ENCODE data around the gene ICA1L.
"Not testable (repeated sequence)": the region's sequence is repeated elsewhere in the genome, so short reads cannot be mapped to it uniquely, and the experiment has no call there.

Gene ICA1L

DNA sequence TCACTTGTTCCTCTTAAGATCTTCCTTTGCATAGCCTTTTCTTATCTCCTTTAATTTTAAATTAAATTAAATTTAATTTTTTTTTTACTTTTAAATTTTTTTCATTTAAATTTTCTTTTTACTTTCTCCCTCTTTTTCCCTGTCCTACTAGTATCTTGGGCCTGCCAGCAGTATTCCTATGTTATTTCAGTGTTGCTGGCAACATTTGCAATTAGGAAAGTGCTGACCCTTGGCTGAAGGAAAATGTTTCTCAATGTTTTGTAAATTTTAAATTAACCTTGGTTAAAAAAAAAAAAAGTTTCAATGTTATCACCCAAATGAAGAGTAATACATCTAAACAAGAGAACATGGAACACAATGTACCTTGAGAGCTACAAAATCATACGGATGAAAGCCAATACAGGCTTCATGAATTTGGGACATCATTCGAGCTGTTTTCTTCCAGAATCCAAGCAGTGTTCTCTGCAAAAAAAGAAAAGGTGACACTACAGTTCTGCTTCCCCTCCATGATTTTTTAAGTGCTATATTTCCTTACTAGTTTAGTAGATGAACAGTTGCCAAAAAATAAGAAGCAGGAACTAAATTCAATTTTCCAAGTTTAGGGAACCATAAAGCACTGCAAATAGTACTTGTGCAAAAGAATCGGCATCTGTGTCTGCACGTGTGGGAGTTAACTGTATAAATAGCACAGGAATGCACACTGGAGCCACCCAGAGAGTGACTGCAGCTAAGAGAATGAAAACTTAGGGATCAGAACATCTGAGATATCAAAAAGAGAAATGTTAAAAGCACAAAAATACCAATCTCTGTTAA, 55.8 kb downstream of the ICA1L start:
- no peaks in the 10 kb centered on the region for H3K36me3 ChIP-seq (ENCODE audit: control insufficient read depth, insufficient read depth, low read length)
- H3K9me3 ChIP-seq (ENCODE audit: control insufficient read depth, low read length): peaks cover 4% of the 10 kb centered on the region
- H3K4me1 ChIP-seq (ENCODE audit: control insufficient read depth, insufficient read depth, low read length, poor library complexity, severe bottlenecking): no peaks in the 10 kb centered on the region
- WGBS, 2 experiments (ENCODE audit: insufficient coverage in 2 of 2): 71 to 87% methylated on average over 3 to 4 of the region's 4 CpGs
- no peak overlapping the region for H3K4me3 ChIP-seq (ENCODE audit: extremely low read depth, insufficient read depth, low read length, poor library complexity, severe bottlenecking)
- no peak overlapping the region for H3K27ac ChIP-seq (ENCODE audit: low read depth, low read length, severe bottlenecking)

DNA sequence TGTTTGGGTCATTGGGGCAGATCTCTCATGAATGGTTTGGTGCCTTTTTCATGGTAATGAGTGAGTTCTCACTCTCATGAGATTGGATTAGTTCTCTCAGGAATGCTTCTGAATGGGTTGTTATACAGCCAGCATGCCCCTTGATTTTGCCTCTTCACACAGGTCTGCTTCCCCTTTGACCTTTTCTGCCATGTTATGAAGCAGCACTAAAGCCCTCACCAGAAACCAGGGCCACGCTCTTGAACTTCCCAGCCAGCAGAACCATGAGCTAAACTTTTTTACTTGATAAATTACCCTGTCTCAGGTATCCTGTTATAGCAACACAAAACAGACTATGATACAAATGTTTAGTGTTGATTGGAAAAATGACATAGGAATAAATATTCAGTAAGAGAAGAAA, 57.3 kb downstream of the ICA1L start:
- Histone ChIP-seq H3K9me3 (ENCODE audit: control insufficient read depth, low read length) (peaks cover 6% of the 10 kb centered on the region), H3K4me1 (ENCODE audit: control insufficient read depth, insufficient read depth, low read length, poor library complexity, severe bottlenecking) (no peaks in the 10 kb centered on the region), H3K27ac (ENCODE audit: low read depth, low read length, severe bottlenecking) (no peak overlapping the region), H3K4me3 (ENCODE audit: extremely low read depth, insufficient read depth, low read length, poor library complexity, severe bottlenecking) (no peak overlapping the region), H3K36me3 (ENCODE audit: control insufficient read depth, insufficient read depth, low read length) (no peaks in the 10 kb centered on the region)
- WGBS, 2 experiments (ENCODE audit: insufficient coverage in 2 of 2): no CpG with 5 or more reads among the region's 1 CpG

DNA sequence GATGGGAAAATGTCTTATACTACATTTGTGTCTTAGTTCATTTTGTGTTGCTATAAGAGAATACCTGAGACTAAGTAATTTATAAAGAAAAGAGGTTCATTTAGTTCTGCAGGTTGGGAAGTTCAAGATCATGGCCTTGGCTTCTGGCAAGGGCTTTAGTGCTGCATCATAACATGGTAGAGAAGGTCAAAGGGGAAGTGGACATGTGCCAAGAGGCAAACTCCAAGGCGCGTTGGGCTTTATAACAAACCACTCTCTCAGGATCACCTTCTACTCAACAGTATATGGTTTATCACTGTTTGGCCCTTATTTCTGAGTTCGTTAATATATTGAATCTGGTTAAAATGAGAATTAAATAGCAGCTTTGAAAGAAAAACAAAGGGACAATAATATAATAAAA, 58.2 kb downstream of the ICA1L start:
- no CpG with 5 or more reads among the region's 3 CpGs for WGBS, 2 experiments (ENCODE audit: insufficient coverage in 2 of 2)
- no peak overlapping the region for H3K27ac ChIP-seq (ENCODE audit: low read depth, low read length, severe bottlenecking)
- no peaks in the 10 kb centered on the region for H3K36me3 ChIP-seq (ENCODE audit: control insufficient read depth, insufficient read depth, low read length)
- peaks cover 6% of the 10 kb centered on the region for H3K9me3 ChIP-seq (ENCODE audit: control insufficient read depth, low read length)
- no peaks in the 10 kb centered on the region for H3K4me1 ChIP-seq (ENCODE audit: control insufficient read depth, insufficient read depth, low read length, poor library complexity, severe bottlenecking)
- no peak overlapping the region for H3K4me3 ChIP-seq (ENCODE audit: extremely low read depth, insufficient read depth, low read length, poor library complexity, severe bottlenecking)

DNA sequence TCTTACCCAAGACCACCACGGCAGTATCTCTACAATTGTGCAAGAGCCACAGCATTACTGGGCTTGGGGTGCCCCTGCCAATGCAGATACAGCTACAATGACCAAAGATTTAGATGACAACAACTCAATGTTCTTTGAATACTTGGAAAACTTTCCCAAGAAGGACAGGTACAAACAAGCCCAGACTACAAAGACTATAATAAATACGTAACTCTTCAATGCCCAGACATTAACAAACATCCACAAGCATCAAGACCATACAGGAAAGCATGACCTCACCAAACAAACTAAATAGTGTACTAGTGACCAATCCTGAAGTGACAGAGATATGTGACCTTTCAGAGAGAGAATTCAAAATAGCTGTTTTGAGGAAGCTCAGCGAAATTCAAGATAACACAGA, 62.8 kb downstream of the ICA1L start:
- WGBS, 2 experiments (ENCODE audit: insufficient coverage in 2 of 2): 82 to 85% methylated on average over 2 of the region's 3 CpGs
- H3K9me3 ChIP-seq (ENCODE audit: control insufficient read depth, low read length): peaks cover 6% of the 10 kb centered on the region
- H3K36me3 ChIP-seq (ENCODE audit: control insufficient read depth, insufficient read depth, low read length): no peaks in the 10 kb centered on the region
- H3K4me3 ChIP-seq (ENCODE audit: extremely low read depth, insufficient read depth, low read length, poor library complexity, severe bottlenecking): no peak overlapping the region
- H3K4me1 ChIP-seq (ENCODE audit: control insufficient read depth, insufficient read depth, low read length, poor library complexity, severe bottlenecking): no peaks in the 10 kb centered on the region
- no peak overlapping the region for H3K27ac ChIP-seq (ENCODE audit: low read depth, low read length, severe bottlenecking)

DNA sequence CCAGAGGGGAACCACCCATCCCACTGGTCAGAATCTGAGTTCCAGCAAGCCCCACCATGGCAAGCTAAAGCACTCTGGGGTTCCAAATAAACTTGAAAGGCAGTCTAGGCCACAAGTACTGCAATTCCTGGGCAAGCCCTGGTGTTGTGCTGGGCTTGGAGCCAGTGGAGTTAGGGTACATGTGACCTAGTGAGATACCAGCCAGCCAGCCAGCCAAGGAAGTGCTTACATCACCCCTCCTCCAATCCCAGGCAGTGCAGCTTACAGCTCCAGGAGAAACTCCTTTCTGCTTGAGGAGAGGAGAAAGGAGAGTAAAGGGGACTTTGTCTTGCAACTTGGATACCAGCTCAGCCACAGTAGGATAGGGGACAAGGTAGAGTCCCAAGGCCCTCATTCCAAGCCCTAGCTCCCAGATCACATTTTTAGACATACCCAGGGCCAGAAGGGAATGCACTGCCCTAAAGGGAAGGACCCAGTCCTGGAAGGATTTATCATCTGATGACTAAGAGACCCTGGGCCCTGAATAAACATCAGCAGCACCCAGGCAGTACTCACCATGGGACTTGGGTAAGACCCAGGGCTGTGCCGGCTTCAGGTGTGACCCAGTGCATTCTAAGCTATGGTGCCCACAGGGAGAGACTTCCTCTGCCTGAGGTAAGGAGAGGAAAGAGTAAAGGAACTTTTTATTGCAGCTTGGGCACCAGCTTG, 64.0 kb downstream of the ICA1L start:
- H3K4me3 ChIP-seq (ENCODE audit: extremely low read depth, insufficient read depth, low read length, poor library complexity, severe bottlenecking); H3K27ac ChIP-seq (ENCODE audit: low read depth, low read length, severe bottlenecking); H3K4me1 ChIP-seq (ENCODE audit: control insufficient read depth, insufficient read depth, low read length, poor library complexity, severe bottlenecking); H3K9me3 ChIP-seq (ENCODE audit: control insufficient read depth, low read length); H3K36me3 ChIP-seq (ENCODE audit: control insufficient read depth, insufficient read depth, low read length): not testable (repeated sequence)
- WGBS, 2 experiments (ENCODE audit: insufficient coverage in 2 of 2): 87 to 90% methylated on average over 1 of the region's 1 CpG

DNA sequence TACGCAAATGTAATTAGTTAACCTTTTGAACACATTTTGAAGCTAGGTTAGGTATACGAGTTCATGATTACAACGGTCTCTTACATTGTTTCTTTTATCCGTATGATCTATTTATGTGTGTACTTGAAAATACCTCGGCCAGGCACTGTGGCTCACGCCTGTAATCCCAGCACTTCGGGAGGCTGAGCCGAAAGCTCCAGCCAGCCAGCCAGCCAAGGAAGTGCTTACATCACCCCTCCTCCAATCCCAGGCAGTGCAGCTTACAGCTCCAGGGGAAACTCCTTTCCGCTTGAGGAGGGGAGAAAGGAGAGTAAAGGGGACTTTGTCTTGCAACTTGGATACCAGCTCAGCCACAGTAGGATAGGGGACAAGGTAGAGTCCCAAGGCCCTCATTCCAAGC, 65.7 kb downstream of the ICA1L start:
- not testable (repeated sequence) for H3K4me3 ChIP-seq (ENCODE audit: extremely low read depth, insufficient read depth, low read length, poor library complexity, severe bottlenecking); H3K4me1 ChIP-seq (ENCODE audit: control insufficient read depth, insufficient read depth, low read length, poor library complexity, severe bottlenecking); H3K27ac ChIP-seq (ENCODE audit: low read depth, low read length, severe bottlenecking); H3K36me3 ChIP-seq (ENCODE audit: control insufficient read depth, insufficient read depth, low read length); H3K9me3 ChIP-seq (ENCODE audit: control insufficient read depth, low read length)
- WGBS, 2 experiments (ENCODE audit: insufficient coverage in 2 of 2): 40 to 52% methylated on average over 5 of the region's 9 CpGs

DNA sequence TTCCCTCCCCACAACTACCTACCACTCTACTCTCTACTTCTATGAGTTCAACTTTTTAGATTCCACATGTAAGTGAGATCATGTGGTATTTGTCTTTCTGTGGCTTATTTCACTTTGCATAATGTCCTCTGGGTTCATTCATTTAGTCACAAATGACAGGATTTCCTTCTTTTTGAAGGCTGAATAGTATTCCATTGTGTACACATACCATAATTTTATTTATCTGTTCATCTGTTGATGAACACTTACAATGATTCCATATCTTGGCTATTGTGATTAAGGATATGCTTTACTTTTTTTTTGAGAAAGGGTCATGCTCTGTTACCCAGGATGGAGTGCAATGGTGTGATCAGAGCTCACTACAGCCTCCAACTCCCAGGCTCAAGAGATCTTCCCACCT, 73.6 kb downstream of the ICA1L start:
- no peaks in the 10 kb centered on the region for H3K4me1 ChIP-seq (ENCODE audit: control insufficient read depth, insufficient read depth, low read length, poor library complexity, severe bottlenecking)
- H3K36me3 ChIP-seq (ENCODE audit: control insufficient read depth, insufficient read depth, low read length): no peaks in the 10 kb centered on the region
- no peak overlapping the region for H3K4me3 ChIP-seq (ENCODE audit: extremely low read depth, insufficient read depth, low read length, poor library complexity, severe bottlenecking)
- no peak overlapping the region for H3K27ac ChIP-seq (ENCODE audit: low read depth, low read length, severe bottlenecking)
- no peaks in the 10 kb centered on the region for H3K9me3 ChIP-seq (ENCODE audit: control insufficient read depth, low read length)

DNA sequence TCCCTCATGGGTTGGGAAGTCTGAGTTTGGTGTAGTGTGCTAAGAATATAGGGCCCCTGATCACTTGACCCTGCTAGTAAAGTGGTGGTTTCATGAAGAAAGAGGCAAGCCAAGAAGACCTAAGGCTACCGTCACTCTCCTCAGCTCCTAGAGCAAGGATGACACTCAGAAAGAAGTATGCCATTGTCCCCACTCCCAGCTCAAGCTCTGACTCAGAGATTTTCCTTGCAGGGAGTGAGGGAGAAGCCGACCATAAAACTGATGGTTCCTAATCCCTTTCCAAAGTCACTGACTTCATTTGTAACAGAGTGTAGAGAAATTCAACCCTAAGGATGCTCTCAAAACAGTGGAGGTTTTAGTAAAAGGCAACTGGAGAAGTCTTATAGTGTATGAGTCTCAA, 80.9 kb downstream of the ICA1L start:
- H3K36me3 ChIP-seq (ENCODE audit: control insufficient read depth, insufficient read depth, low read length): no peaks in the 10 kb centered on the region
- no peak overlapping the region for H3K27ac ChIP-seq (ENCODE audit: low read depth, low read length, severe bottlenecking)
- H3K4me3 ChIP-seq (ENCODE audit: extremely low read depth, insufficient read depth, low read length, poor library complexity, severe bottlenecking): no peak overlapping the region
- WGBS, 2 experiments (ENCODE audit: insufficient coverage in 2 of 2): 60 to 80% methylated on average over 1 of the region's 2 CpGs
- H3K4me1 ChIP-seq (ENCODE audit: control insufficient read depth, insufficient read depth, low read length, poor library complexity, severe bottlenecking): no peaks in the 10 kb centered on the region
- no peaks in the 10 kb centered on the region for H3K9me3 ChIP-seq (ENCODE audit: control insufficient read depth, low read length)

DNA sequence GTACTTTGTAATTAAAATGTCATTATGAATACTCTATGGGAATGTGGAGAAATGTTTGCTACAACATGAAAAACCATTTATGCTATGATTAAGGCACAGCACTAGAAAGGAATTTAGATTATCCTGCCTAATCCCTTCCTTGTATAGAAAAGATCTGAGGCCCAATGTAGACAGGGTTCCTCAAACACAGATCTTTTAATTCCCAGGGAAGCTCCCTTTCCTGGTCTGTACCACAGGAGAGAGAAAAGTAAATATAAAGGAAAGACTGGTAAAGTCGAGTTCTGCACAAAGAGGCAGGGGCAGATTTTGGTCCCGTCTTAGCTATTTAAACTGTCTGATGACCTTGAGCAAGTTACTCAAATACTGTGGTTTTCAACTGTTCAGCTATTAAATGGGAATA, 84.7 kb downstream of the ICA1L start:
- Histone ChIP-seq H3K9me3 (ENCODE audit: control insufficient read depth, low read length) (no peaks in the 10 kb centered on the region), H3K4me3 (ENCODE audit: extremely low read depth, insufficient read depth, low read length, poor library complexity, severe bottlenecking) (no peak overlapping the region), H3K27ac (ENCODE audit: low read depth, low read length, severe bottlenecking) (no peak overlapping the region), H3K4me1 (ENCODE audit: control insufficient read depth, insufficient read depth, low read length, poor library complexity, severe bottlenecking) (no peaks in the 10 kb centered on the region), H3K36me3 (ENCODE audit: control insufficient read depth, insufficient read depth, low read length) (peaks cover 2% of the 10 kb centered on the region)
- 91 to 96% methylated on average over 2 of the region's 2 CpGs for WGBS, 2 experiments (ENCODE audit: insufficient coverage in 2 of 2)

DNA sequence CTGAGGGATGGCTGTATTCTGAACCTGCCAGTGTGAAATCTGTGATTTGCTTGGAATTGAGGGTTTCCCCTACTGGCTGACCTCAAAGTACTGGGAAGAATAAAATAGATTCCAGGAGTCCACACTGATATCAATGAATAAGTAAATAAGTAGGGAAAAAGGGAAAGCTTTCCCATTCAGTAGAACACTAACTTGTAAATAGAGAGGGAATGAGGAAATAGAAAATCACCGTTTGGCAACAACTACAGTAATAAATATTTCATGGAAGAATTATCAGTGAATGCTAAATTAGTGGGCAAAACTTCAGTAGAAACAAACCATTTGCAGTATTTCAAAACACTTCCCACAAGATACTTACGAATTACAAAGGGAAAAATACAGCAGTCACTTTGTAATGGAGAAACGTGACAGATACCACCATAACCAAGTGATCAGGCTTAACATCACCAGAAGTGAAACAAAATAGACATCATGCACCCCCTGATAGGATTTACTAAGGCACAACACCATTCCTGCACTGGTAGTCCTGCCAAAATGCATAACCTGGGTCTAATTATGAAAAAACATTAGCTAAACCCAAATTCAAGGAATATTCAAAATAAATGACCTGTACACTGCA, 88.5 kb downstream of the ICA1L start:
- no peaks in the 10 kb centered on the region for H3K9me3 ChIP-seq (ENCODE audit: control insufficient read depth, low read length)
- no peak overlapping the region for H3K4me3 ChIP-seq (ENCODE audit: extremely low read depth, insufficient read depth, low read length, poor library complexity, severe bottlenecking)
- no peaks in the 10 kb centered on the region for H3K4me1 ChIP-seq (ENCODE audit: control insufficient read depth, insufficient read depth, low read length, poor library complexity, severe bottlenecking)
- H3K36me3 ChIP-seq (ENCODE audit: control insufficient read depth, insufficient read depth, low read length): peaks cover 20% of the 10 kb centered on the region
- H3K27ac ChIP-seq (ENCODE audit: low read depth, low read length, severe bottlenecking): no peak overlapping the region
- WGBS, 2 experiments (ENCODE audit: insufficient coverage in 2 of 2): 83 to 100% methylated on average over 2 of the region's 3 CpGs

DNA sequence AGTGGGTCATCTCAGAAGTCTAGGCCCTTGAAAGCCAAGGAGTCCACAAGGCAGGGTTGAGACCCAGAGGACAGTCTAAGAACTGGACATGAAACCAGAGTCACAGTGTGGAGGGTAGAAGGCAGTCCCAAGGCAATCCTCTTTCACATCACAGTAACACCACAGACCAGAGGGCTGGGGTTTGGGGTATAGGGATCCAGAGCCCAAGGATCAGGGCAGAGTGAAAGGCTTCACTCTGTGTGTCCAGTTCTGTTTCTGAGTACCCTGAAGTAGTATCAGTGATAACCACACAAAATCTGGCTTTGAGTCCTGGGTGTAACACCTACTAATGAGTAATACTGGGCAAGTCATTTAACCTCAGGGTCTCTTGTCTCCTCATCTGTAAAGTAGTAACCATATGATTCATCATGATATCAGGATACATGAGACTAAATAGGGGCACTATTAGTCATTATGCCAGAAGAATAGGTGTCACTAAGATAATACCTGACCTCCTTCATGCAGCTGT, 91.0 kb downstream of the ICA1L start:
- Histone ChIP-seq H3K9me3 (ENCODE audit: control insufficient read depth, low read length) (no peaks in the 10 kb centered on the region), H3K4me3 (ENCODE audit: extremely low read depth, insufficient read depth, low read length, poor library complexity, severe bottlenecking) (no peak overlapping the region), H3K36me3 (ENCODE audit: control insufficient read depth, insufficient read depth, low read length) (peaks cover 26% of the 10 kb centered on the region), H3K4me1 (ENCODE audit: control insufficient read depth, insufficient read depth, low read length, poor library complexity, severe bottlenecking) (no peaks in the 10 kb centered on the region), H3K27ac (ENCODE audit: low read depth, low read length, severe bottlenecking) (no peak overlapping the region)

Measured in mesodermal cell (in vitro differentiated cells).